CD4-positive, alpha-beta T cell (primary cell): ENCODE results near the gene C5orf47. TPM values are rescaled to one million over a fixed set of nuclear protein-coding genes. Genes with fewer than 3 reads are reported as not detected.

ENCODE experiments used
- ATAC-seq: fragments of 200-7000 bp; cut with Tn5 transposase; one replicate; pipeline ENCODE4 v1.10.0; 2022; ENCODE audit warnings: mild to moderate bottlenecking; ENCODE audit not compliant: poor library complexity
- CTCF ChIA-PET: fragments of 350-600 bp; sonication (Branson Sonifier 250); formaldehyde crosslinking; loops from one replicate; lab custom pipeline; 2021; ENCODE audit warnings: antibody characterized with exemption, inconsistent platforms; lab: Charles Lee
- POLR2A ChIA-PET: fragments of 350-600 bp; sonication (Branson Sonifier 250); formaldehyde crosslinking; loops from one replicate; lab custom pipeline; 2021; ENCODE audit warnings: antibody characterized with exemption, inconsistent platforms; lab: Charles Lee
- DNase-seq, 14 experiments: peaks; one replicate each; pipeline ENCODE4 v3.0.0-alpha.2; 2013 to 2020; ENCODE audit warnings: mixed read lengths in 2 of 14
- H3K27ac ChIP-seq, 2 donors: one replicate each; pipeline versions ENCODE4 v1.5.1 to v1.7.0; 2013; ENCODE audit warnings: low read length in 2 of 2, low read depth in 1 of 2, mild to moderate bottlenecking in 1 of 2
- H3K27me3 ChIP-seq, 2 experiments: 1 replicate in 1 of 2; 2 replicates in 1 of 2; pipeline versions ENCODE4 v1.6.1 to v1.7.0; 2013; ENCODE audit warnings: low read length in 2 of 2, control low read depth in 1 of 2, mild to moderate bottlenecking in 1 of 2, moderate library complexity in 1 of 2; ENCODE audit not compliant: insufficient read depth in 2 of 2, control insufficient read depth in 1 of 2
- H3K36me3 ChIP-seq: one replicate; pipeline ENCODE4 v1.6.1; 2013; ENCODE audit warnings: low read length, control low read depth; ENCODE audit not compliant: insufficient read depth
- H3K4me1 ChIP-seq: one replicate; pipeline ENCODE4 v1.6.1; 2013; ENCODE audit warnings: low read length, control low read depth; ENCODE audit not compliant: insufficient read depth
- H3K4me3 ChIP-seq: one replicate; pipeline ENCODE4 v1.5.1; 2013; ENCODE audit warnings: mild to moderate bottlenecking, low read length, moderate library complexity
- H3K9me3 ChIP-seq, 2 experiments: 1 replicate in 1 of 2; 2 replicates in 1 of 2; pipeline versions ENCODE4 v1.6.1 to v1.7.0; 2013; ENCODE audit warnings: low read length in 2 of 2, mild to moderate bottlenecking in 2 of 2, control low read depth in 1 of 2, moderate library complexity in 1 of 2; ENCODE audit not compliant: control insufficient read depth in 1 of 2, insufficient read depth in 1 of 2
- H3K27ac Mint-ChIP-seq: one replicate; pipeline ENCODE4 v1.8.0; 2020; ENCODE audit warnings: mixed read lengths
- H3K27me3 Mint-ChIP-seq: one replicate; pipeline ENCODE4 v1.8.0; 2021; ENCODE audit warnings: mixed read lengths
- H3K36me3 Mint-ChIP-seq: one replicate; pipeline ENCODE4 v1.8.0; 2021; ENCODE audit warnings: low read depth, mixed read lengths
- H3K4me1 Mint-ChIP-seq: one replicate; pipeline ENCODE4 v1.8.0; 2021; ENCODE audit warnings: low read depth, mixed read lengths
- H3K4me3 Mint-ChIP-seq: one replicate; pipeline ENCODE4 v1.8.0; 2020; ENCODE audit warnings: mild to moderate bottlenecking, mixed read lengths
- H3K9me3 Mint-ChIP-seq: one replicate; pipeline ENCODE4 v1.8.0; 2020; ENCODE audit warnings: mixed read lengths
- intact Hi-C, 2 experiments: fragments of 100-400 bp; cut with DNase I in 1 of 2; cut with micrococcal nuclease in 1 of 2; formaldehyde crosslinking; loops; one replicate each; pipeline versions ENCODE4 v1.15.1 to v1.9.0; 2023 to 2025; cut with DNase I, micrococcal nuclease
- total RNA-seq, 174 experiments: library from RNA in 2 of 174; stranded (reverse) in 2 of 174; gene quantifications; one replicate each; pipeline ENCODE4 v1.2.3 and lab custom pipeline; 2021 to 2026
- TF ChIP-seq, protein P1 (sequence below): fragments of 200-600 bp; IDR thresholded peaks from one replicate; pipeline ENCODE4 v1.8.0; 2022; ENCODE audit warnings: antibody characterized with exemption, mild to moderate bottlenecking

The C5orf47 gene
- total RNA-seq, 2 experiments from 2014 or later = not detected

- no peaks in the 10 kb centered on the region for H3K9me3 Mint-ChIP-seq
- no peaks in the 10 kb centered on the region for H3K4me1 ChIP-seq
- no peaks in the 10 kb centered on the region for H3K9me3 ChIP-seq
- DNase-seq = no peak
- H3K27ac ChIP-seq = no peak overlapping the region
- POLR2A ChIA-PET = no interaction called here
- no peak overlapping the region for H3K4me3 ChIP-seq
- ATAC-seq = no peak
- no peaks in the 10 kb centered on the region for H3K4me1 Mint-ChIP-seq
- no peak overlapping the region for H3K27ac Mint-ChIP-seq
- TF ChIP-seq, protein P1, sequence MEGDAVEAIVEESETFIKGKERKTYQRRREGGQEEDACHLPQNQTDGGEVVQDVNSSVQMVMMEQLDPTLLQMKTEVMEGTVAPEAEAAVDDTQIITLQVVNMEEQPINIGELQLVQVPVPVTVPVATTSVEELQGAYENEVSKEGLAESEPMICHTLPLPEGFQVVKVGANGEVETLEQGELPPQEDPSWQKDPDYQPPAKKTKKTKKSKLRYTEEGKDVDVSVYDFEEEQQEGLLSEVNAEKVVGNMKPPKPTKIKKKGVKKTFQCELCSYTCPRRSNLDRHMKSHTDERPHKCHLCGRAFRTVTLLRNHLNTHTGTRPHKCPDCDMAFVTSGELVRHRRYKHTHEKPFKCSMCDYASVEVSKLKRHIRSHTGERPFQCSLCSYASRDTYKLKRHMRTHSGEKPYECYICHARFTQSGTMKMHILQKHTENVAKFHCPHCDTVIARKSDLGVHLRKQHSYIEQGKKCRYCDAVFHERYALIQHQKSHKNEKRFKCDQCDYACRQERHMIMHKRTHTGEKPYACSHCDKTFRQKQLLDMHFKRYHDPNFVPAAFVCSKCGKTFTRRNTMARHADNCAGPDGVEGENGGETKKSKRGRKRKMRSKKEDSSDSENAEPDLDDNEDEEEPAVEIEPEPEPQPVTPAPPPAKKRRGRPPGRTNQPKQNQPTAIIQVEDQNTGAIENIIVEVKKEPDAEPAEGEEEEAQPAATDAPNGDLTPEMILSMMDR = no peak
- no peaks in the 10 kb centered on the region for H3K27me3 Mint-ChIP-seq
- no peaks in the 10 kb centered on the region for H3K27me3 ChIP-seq
- CTCF ChIA-PET = no interaction called here
- H3K36me3 ChIP-seq = peaks cover 51% of the 10 kb centered on the region
- intact Hi-C loops = no loop called here
- H3K4me3 Mint-ChIP-seq = no peak overlapping the region
- peaks cover 72% of the 10 kb centered on the region for H3K36me3 Mint-ChIP-seq
These were observed 42.6 kb upstream of the C5orf47 start for GRCh38 chr5:173946323-173946722.

DNA sequence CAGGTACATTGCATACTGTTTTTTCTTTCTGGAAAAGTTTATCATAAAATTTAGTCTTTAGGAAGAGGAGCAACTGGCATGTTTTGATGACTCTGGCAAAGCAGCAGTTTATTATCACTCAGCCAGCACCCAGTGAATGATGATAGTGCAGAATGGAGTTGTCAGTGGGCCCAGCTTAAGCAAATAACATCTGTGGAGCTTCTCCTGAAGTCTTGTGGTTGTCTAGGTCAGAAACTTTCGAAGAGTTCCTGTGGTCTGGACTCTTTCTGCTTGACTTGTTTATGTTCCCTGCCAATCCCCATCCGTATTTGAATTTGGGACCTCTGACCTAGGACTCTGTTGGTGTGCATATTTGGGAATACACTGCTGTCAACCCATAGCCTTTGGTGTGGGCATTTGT, 38.1 kb upstream of the C5orf47 start:
- intact Hi-C loops = no loop called here
- TF ChIP-seq, protein P1 = no peak
- H3K9me3 Mint-ChIP-seq = no peaks in the 10 kb centered on the region
- Histone ChIP-seq H3K4me3 (no peak overlapping the region), H3K9me3 (no peaks in the 10 kb centered on the region), H3K27me3 (no peaks in the 10 kb centered on the region), H3K4me1 (no peaks in the 10 kb centered on the region), H3K27ac (no peak overlapping the region), H3K36me3 (peaks cover 84% of the 10 kb centered on the region)
- no peak overlapping the region for H3K27ac Mint-ChIP-seq
- H3K4me3 Mint-ChIP-seq = no peak overlapping the region
- H3K27me3 Mint-ChIP-seq = no peaks in the 10 kb centered on the region
- DNase-seq (no peak), ATAC-seq (no peak)
- ChIA-PET CTCF (no interaction called here), POLR2A (no interaction called here)
- no peaks in the 10 kb centered on the region for H3K4me1 Mint-ChIP-seq
- peaks cover 92% of the 10 kb centered on the region for H3K36me3 Mint-ChIP-seq

GRCh38 chr5:173953528-173954090, 35.4 kb upstream of the C5orf47 start:
- Histone ChIP-seq H3K36me3 (peaks cover 71% of the 10 kb centered on the region), H3K27me3 (no peaks in the 10 kb centered on the region), H3K4me1 (no peaks in the 10 kb centered on the region), H3K27ac (no peak overlapping the region), H3K4me3 (no peak overlapping the region), H3K9me3 (no peaks in the 10 kb centered on the region)
- Mint-ChIP-seq H3K36me3 (peaks cover 73% of the 10 kb centered on the region), H3K27ac (no peak overlapping the region), H3K9me3 (no peaks in the 10 kb centered on the region), H3K27me3 (no peaks in the 10 kb centered on the region), H3K4me3 (no peak overlapping the region), H3K4me1 (no peaks in the 10 kb centered on the region)
- DNase-seq = no peak
- ChIA-PET CTCF (interaction anchor here (0.9 to 1.3 kb wide), 2 partner anchors 9 to 10 kb away, joined by 3 read pairs; no protein-coding TSS in a partner anchor), POLR2A (no interaction called here)
- no peak for ATAC-seq
- TF ChIP-seq, protein P1 = no peak
- intact Hi-C loops = no loop called here
